ENCODE results near the gene CNTNAP2.

DNA sequence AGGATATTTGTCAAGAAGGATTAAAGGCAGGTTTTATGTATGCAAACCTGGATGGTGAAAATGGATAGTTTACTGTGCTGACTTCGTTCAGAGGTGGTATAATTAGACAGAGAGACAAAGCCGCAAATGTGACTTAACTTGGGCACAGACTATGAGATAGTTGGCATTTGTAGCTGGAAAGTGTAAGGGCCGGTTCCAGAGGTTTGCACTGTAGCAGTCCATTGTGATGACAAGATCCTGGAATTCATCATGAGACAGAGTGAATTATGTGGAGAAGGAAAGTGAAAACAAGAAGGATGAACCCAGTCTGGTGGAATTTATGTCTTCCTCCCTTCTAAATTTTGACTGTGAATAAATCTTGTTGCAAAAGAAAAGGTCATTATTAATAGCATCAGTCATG, 139.0 kb downstream of the CNTNAP2 start:
- TF ChIP-seq, protein P1, sequence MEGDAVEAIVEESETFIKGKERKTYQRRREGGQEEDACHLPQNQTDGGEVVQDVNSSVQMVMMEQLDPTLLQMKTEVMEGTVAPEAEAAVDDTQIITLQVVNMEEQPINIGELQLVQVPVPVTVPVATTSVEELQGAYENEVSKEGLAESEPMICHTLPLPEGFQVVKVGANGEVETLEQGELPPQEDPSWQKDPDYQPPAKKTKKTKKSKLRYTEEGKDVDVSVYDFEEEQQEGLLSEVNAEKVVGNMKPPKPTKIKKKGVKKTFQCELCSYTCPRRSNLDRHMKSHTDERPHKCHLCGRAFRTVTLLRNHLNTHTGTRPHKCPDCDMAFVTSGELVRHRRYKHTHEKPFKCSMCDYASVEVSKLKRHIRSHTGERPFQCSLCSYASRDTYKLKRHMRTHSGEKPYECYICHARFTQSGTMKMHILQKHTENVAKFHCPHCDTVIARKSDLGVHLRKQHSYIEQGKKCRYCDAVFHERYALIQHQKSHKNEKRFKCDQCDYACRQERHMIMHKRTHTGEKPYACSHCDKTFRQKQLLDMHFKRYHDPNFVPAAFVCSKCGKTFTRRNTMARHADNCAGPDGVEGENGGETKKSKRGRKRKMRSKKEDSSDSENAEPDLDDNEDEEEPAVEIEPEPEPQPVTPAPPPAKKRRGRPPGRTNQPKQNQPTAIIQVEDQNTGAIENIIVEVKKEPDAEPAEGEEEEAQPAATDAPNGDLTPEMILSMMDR (IDR thresholded peaks at IDR 0.05; ENCODE audit: low read depth, low read length, missing input control) = no peak
- TF ChIP-seq FOXA1 (IDR thresholded peaks at IDR 0.05) = no peak
- no peak for TF ChIP-seq RXRA (IDR thresholded peaks at IDR 0.05)
- TF ChIP-seq, protein P2, sequence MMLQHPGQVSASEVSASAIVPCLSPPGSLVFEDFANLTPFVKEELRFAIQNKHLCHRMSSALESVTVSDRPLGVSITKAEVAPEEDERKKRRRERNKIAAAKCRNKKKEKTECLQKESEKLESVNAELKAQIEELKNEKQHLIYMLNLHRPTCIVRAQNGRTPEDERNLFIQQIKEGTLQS (IDR thresholded peaks at IDR 0.05) = no peak
